KMS-11 (cell line): Measurements from ENCODE around the gene ADAM23.

Source experiments
- H2AFZ ChIP-seq: fragments of 200-600 bp; sonication (generic); 2 replicates; pipeline ENCODE4 v1.6.1; 2016; ENCODE audit warnings: antibody characterized with exemption, mixed run types, low read depth
- H3K27ac ChIP-seq: fragments of 200-600 bp; sonication (generic); 2 replicates; pipeline ENCODE4 v1.6.1; 2016; ENCODE audit warnings: mild to moderate bottlenecking, mixed run types
- H3K27me3 ChIP-seq: fragments of 200-600 bp; sonication (generic); 2 replicates; pipeline ENCODE4 v1.6.1; 2017; ENCODE audit warnings: mild to moderate bottlenecking, low read depth, mixed run types, moderate library complexity; ENCODE audit not compliant: insufficient read depth
- H3K36me3 ChIP-seq: fragments of 200-600 bp; sonication (generic); 2 replicates; pipeline ENCODE4 v1.6.1; 2017; ENCODE audit warnings: mild to moderate bottlenecking, mixed run types; ENCODE audit not compliant: insufficient read depth
- H3K4me1 ChIP-seq: fragments of 200-600 bp; sonication (generic); 2 replicates; pipeline ENCODE4 v1.6.1; 2016; ENCODE audit warnings: mild to moderate bottlenecking, low read depth, mixed run types; ENCODE audit not compliant: poor library complexity, severe bottlenecking
- H3K4me2 ChIP-seq: fragments of 200-600 bp; sonication (generic); 2 replicates; pipeline ENCODE4 v1.7.0; 2016; ENCODE audit warnings: mild to moderate bottlenecking, mixed run types
- H3K4me3 ChIP-seq: fragments of 200-600 bp; sonication (generic); IDR thresholded peaks from 2 replicates; pipeline ENCODE4 v1.6.1; 2017; ENCODE audit warnings: low read depth, low read length, mixed read lengths; ENCODE audit not compliant: insufficient read depth
- H3K79me2 ChIP-seq: fragments of 200-600 bp; sonication (generic); 2 replicates; pipeline ENCODE4 v1.6.1; 2016; ENCODE audit warnings: low read depth, mixed run types; ENCODE audit not compliant: insufficient read depth
- H3K9ac ChIP-seq: fragments of 200-600 bp; sonication (generic); 2 replicates; pipeline ENCODE4 v1.6.1; 2016; ENCODE audit warnings: mild to moderate bottlenecking, mixed run types
- H4K20me1 ChIP-seq: fragments of 200-600 bp; sonication (generic); 2 replicates; pipeline ENCODE4 v1.6.1; 2016; ENCODE audit warnings: mild to moderate bottlenecking, mixed run types; ENCODE audit not compliant: insufficient read depth
- CTCF ChIP-seq: fragments of 200-600 bp; sonication (generic); conservative IDR thresholded peaks from 2 replicates; pipeline ENCODE4 v1.6.1; 2017; ENCODE audit warnings: low read depth, mild to moderate bottlenecking, antibody characterized with exemption, low read length, moderate library complexity, mixed read lengths

The ADAM23 gene

GRCh38 chr2:206481056-206481455 is 37.7 kb downstream of the ADAM23 start:
- Histone ChIP-seq H4K20me1 (no peaks in the 10 kb centered on the region), H3K4me3 (no peak overlapping the region), H3K36me3 (no peaks in the 10 kb centered on the region), H3K4me2 (peak overlapping the region; percentile 59; the same call in 1 of the 2 replicates), H3K4me1 (peaks cover 37% of the 10 kb centered on the region), H2AFZ (no peak overlapping the region), H3K27me3 (no peaks in the 10 kb centered on the region), H3K27ac (peak overlapping the region; percentile 92; the same call in 1 of the 2 replicates), H3K9ac (no peak overlapping the region), H3K79me2 (no peaks in the 10 kb centered on the region)
- no peak for TF ChIP-seq CTCF

DNA sequence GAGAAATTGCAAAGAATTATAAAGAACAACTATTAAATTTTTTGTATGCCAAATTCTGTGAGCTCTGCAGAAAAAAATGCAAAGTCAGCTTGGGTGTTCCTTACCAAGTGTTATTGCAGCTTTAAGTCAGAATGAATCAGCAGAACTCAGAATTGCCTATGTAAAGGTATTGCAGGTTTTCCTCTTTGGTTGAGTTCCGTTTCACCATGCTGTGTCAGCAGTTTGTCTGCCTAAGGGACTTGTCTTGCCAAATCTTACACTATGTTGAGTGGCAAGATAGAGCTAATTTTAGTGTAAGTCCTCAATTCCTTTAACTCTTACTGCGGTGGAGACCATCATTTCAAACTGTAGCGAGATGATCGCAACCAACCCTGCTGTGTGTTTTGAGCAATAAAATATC is 38.8 kb downstream of the ADAM23 start:
- H3K4me3 ChIP-seq = no peak overlapping the region

DNA sequence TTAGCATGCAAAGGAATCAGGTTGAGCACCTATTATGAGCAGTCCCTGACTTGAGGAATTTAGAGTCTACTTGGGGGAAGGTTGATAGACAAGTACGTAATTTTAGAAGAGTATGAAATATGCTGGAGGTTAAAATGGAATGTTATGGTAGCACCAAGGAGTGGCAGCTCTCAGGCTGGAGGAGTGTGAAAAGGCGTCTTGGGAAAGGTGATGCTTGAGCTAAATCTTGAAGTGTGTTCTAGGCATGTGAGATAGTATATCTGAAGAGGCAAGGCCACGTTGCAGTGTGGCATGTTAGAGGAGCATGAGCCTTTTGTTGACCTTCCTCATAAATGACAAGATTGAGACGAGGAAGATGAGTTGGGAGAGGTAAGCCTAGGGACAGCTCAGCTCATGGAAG is 39.3 kb downstream of the ADAM23 start:
- H3K4me3 ChIP-seq = no peak overlapping the region
- H3K4me2 ChIP-seq = peak overlapping the region; percentile 59
- no peak overlapping the region for H3K9ac ChIP-seq
- H3K79me2 ChIP-seq = no peaks in the 10 kb centered on the region
- no peaks in the 10 kb centered on the region for H3K27me3 ChIP-seq
- no peak for TF ChIP-seq CTCF
- no peak overlapping the region for H2AFZ ChIP-seq
- peaks cover 37% of the 10 kb centered on the region for H3K4me1 ChIP-seq
- H3K27ac ChIP-seq = peak overlapping the region; percentile 92; the same call in 1 of the 2 replicates
- H3K36me3 ChIP-seq = no peaks in the 10 kb centered on the region
- H4K20me1 ChIP-seq = no peaks in the 10 kb centered on the region

More for the DNA sequence above, 38.8 kb downstream of the ADAM23 start:
- Histone ChIP-seq H3K79me2 (no peaks in the 10 kb centered on the region), H4K20me1 (no peaks in the 10 kb centered on the region), H3K9ac (peak overlapping the region; percentile 42; the same call in 1 of the 2 replicates), H2AFZ (peak overlapping the region; percentile 45; the same call in 1 of the 2 replicates), H3K4me2 (peak overlapping the region; percentile 59), H3K4me1 (peaks cover 37% of the 10 kb centered on the region), H3K27ac (peak overlapping the region; percentile 92), H3K27me3 (no peaks in the 10 kb centered on the region), H3K36me3 (no peaks in the 10 kb centered on the region)
- TF ChIP-seq CTCF = no peak

GRCh38 chr2:206488053-206488452 is 44.7 kb downstream of the ADAM23 start:
- Histone ChIP-seq H3K4me3 (no peak overlapping the region), H3K9ac (no peak overlapping the region), H3K4me2 (no peak overlapping the region), H3K36me3 (no peaks in the 10 kb centered on the region), H3K27me3 (no peaks in the 10 kb centered on the region), H4K20me1 (no peaks in the 10 kb centered on the region), H3K79me2 (no peaks in the 10 kb centered on the region), H3K4me1 (peaks cover 8% of the 10 kb centered on the region), H3K27ac (no peak overlapping the region), H2AFZ (no peak overlapping the region)
- TF ChIP-seq CTCF = no peak
